ENCODE data around the gene ABCB6.

The ABCB6 gene

DNA sequence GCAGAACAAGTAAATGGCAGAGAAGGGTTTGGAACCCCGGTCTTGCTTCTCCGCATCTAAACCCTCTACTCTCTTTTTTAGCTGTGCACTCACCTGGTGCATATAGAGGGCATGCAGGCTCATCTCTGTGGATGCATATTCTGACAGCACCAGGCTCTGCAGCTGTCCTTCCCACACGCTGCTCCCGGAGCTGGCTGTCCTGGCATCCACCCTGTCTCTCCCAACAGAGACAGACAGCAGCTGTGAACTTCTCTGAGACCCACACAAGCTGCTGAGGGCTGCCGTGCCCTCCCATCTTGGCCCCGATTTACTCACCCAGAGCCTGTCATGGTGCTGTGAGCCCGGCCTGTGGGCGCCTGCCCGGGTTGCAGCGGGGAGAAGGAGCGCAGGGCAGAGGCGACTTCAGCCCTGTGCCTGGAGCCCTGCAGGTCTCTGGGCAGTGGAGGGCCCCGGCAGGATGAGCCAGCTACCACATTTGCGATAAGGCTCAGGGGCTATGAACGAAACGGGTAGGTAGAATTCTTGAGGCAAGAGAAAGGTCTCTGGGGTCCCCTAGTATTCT, 3.3 kb upstream of the ABCB6 start:
- ChIA-PET CTCF (interaction anchor here (0.6 to 1.2 kb wide), 2 partner anchors 11 to 278 kb away, joined by 3 to 5 read pairs; no protein-coding TSS in a partner anchor), POLR2A (interaction anchor here (1.4 to 6.2 kb wide), 2 partner anchors 16 to 23 kb away, joined by 4 to 42 read pairs; partner anchors contain the start of genes GLB1L, STK16 and ZFAND2B)
- Histone ChIP-seq H3K9me3 (ENCODE audit: control insufficient read depth, insufficient read depth, low read depth, low read length) (no peaks in the 10 kb centered on the region), H3K27ac (ENCODE audit: extremely low read depth, low read depth, low read length) (no peak overlapping the region), H3K4me3 (ENCODE audit: low read depth, low read length) (no peak overlapping the region), H3K4me1 (ENCODE audit: control insufficient read depth, insufficient read depth, low read length) (no peaks in the 10 kb centered on the region), H3K36me3 (ENCODE audit: control insufficient read depth in 2 of 2, insufficient read depth in 1 of 2, low read length in 2 of 2) (peaks cover 7 to 77% of the 10 kb centered on the region in 2 experiments)
- TF ChIP-seq ZNF596 (tag by site-specific recombination; IDR thresholded peaks at IDR 0.05) (no peak), ZFP37 (tag by site-specific recombination; IDR thresholded peaks at IDR 0.05) (no peak), ZNF555 (tag by site-specific recombination; conservative IDR thresholded peaks at IDR 0.05) (no peak), ZNF610 (tag by site-specific recombination; IDR thresholded peaks at IDR 0.05; ENCODE audit: borderline replicate concordance) (no peak), ZNF404 (tag by site-specific recombination; IDR thresholded peaks at IDR 0.05) (no peak), SCRT1 (tag by site-specific recombination; IDR thresholded peaks at IDR 0.05; ENCODE audit: borderline replicate concordance) (no peak), SALL2 (tag by site-specific recombination; IDR thresholded peaks at IDR 0.05; ENCODE audit: borderline replicate concordance) (no peak), ZNF350 (tag by site-specific recombination; IDR thresholded peaks at IDR 0.05) (no peak), ZNF292 (tag by site-specific recombination; IDR thresholded peaks at IDR 0.05; ENCODE audit: borderline replicate concordance, low read depth) (no peak), ZNF221 (tag by site-specific recombination; IDR thresholded peaks at IDR 0.05; ENCODE audit: borderline replicate concordance) (no peak), SCRT2 (tag by site-specific recombination; IDR thresholded peaks at IDR 0.05) (no peak), ZFP3 (tag by site-specific recombination; IDR thresholded peaks at IDR 0.05; ENCODE audit: low read depth) (no peak)
- TF ChIP-seq, protein P1, sequence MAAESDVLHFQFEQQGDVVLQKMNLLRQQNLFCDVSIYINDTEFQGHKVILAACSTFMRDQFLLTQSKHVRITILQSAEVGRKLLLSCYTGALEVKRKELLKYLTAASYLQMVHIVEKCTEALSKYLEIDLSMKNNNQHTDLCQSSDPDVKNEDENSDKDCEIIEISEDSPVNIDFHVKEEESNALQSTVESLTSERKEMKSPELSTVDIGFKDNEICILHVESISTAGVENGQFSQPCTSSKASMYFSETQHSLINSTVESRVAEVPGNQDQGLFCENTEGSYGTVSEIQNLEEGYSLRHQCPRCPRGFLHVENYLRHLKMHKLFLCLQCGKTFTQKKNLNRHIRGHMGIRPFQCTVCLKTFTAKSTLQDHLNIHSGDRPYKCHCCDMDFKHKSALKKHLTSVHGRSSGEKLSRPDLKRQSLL (tag by site-specific recombination; IDR thresholded peaks at IDR 0.05): no peak

DNA sequence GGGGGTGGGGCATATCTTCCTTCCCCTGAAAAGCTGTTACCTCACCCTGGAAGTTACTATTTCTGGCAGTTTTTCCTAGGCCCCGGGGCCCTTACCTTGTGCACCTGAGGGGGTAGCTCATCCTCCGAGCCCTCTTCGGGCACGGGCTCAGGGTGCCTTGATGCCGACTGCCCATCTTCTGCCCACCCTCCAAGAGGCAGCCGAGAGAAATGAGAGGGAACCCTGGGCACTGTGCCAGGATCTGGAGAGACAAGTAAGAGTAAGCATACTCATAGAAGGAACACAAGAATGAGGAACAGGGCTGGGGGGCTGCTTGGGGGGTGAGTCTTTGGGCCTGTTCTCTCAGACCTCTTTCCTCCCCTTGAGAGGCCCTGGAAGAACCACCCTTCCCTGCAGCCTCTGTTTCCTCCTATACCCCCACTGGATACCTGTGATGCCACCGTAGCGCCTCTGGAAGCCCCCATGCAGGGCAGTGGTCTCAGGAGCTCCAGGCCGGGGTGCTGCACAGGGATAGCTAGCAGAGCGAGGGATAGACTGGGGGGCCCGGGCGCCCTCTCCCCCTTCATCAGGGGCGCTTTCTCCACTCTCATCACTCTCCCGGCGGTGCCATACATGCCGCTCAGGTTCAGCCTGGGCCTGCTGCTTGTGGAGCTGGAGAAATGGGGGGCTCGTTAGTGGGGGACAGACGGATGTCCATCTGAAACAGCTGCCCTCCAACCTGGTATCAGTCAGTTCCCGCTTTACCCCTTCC, 2.1 kb upstream of the ABCB6 start:
- ChIA-PET POLR2A (interaction anchor here (0.9 to 6.2 kb wide), 4 partner anchors 9 to 74 kb away, joined by 3 to 42 read pairs (median 4); partner anchors contain the start of genes ANKZF1, ATG9A, GLB1L and STK16), CTCF (interaction anchor here (0.8 kb wide), 1 partner anchor 74 kb away, joined by 3 read pairs; no protein-coding TSS in a partner anchor)
- no peak overlapping the region for H3K4me3 ChIP-seq (ENCODE audit: low read depth, low read length)
- H3K9me3 ChIP-seq (ENCODE audit: control insufficient read depth, insufficient read depth, low read depth, low read length): no peaks in the 10 kb centered on the region
- peak; percentile 21; the same call in 1 of the 2 replicates for TF ChIP-seq ZBTB48 (tag by site-specific recombination; IDR thresholded peaks at IDR 0.05)
- no peak for TF ChIP-seq ZNF423 (tag by site-specific recombination; IDR thresholded peaks at IDR 0.05)
- TF ChIP-seq ZNF2 (tag by site-specific recombination; IDR thresholded peaks at IDR 0.05): no peak
- TF ChIP-seq OSR2 (tag by site-specific recombination; IDR thresholded peaks at IDR 0.05): no peak
- TF ChIP-seq, protein P2, sequence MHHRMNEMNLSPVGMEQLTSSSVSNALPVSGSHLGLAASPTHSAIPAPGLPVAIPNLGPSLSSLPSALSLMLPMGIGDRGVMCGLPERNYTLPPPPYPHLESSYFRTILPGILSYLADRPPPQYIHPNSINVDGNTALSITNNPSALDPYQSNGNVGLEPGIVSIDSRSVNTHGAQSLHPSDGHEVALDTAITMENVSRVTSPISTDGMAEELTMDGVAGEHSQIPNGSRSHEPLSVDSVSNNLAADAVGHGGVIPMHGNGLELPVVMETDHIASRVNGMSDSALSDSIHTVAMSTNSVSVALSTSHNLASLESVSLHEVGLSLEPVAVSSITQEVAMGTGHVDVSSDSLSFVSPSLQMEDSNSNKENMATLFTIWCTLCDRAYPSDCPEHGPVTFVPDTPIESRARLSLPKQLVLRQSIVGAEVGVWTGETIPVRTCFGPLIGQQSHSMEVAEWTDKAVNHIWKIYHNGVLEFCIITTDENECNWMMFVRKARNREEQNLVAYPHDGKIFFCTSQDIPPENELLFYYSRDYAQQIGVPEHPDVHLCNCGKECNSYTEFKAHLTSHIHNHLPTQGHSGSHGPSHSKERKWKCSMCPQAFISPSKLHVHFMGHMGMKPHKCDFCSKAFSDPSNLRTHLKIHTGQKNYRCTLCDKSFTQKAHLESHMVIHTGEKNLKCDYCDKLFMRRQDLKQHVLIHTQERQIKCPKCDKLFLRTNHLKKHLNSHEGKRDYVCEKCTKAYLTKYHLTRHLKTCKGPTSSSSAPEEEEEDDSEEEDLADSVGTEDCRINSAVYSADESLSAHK (tag by site-specific recombination; IDR thresholded peaks at IDR 0.05): no peak
- TF ChIP-seq ZBTB21 (tag by site-specific recombination; IDR thresholded peaks at IDR 0.05): no peak
- no peak overlapping the region for H3K27ac ChIP-seq (ENCODE audit: extremely low read depth, low read depth, low read length)
- H3K36me3 ChIP-seq (ENCODE audit: control insufficient read depth in 2 of 2, insufficient read depth in 1 of 2, low read length in 2 of 2): peaks cover 0 to 76% of the 10 kb centered on the region in 2 experiments
- no peaks in the 10 kb centered on the region for H3K4me1 ChIP-seq (ENCODE audit: control insufficient read depth, insufficient read depth, low read length)
